Endometrial microvascular endothelial cells (primary cell): ENCODE measurements around the gene DTNBP1. TPM values are rescaled to one million over a fixed set of nuclear protein-coding genes. Genes with fewer than 3 reads are reported as not detected.

Source experiments
- in situ Hi-C: cut with HindIII; loops from 2 replicates; pipeline ENCODE4 v1.10.0; 2017; ENCODE audit warnings: low sequenced_read_pairs, low pct_unique_long_range_greater_than_20kb; ENCODE audit errors: inconsistent ontology term
- total RNA-seq: library from RNA; depleted of rRNA; stranded (reverse); fragments of >200 nt; gene quantifications from one replicate; pipeline ENCODE4 v1.2.3, GENCODE V29; 2015; ENCODE audit errors: inconsistent ontology term

Gene DTNBP1
- total RNA-seq, 1 donor from 2014 or later: 2.0 TPM

DNA sequence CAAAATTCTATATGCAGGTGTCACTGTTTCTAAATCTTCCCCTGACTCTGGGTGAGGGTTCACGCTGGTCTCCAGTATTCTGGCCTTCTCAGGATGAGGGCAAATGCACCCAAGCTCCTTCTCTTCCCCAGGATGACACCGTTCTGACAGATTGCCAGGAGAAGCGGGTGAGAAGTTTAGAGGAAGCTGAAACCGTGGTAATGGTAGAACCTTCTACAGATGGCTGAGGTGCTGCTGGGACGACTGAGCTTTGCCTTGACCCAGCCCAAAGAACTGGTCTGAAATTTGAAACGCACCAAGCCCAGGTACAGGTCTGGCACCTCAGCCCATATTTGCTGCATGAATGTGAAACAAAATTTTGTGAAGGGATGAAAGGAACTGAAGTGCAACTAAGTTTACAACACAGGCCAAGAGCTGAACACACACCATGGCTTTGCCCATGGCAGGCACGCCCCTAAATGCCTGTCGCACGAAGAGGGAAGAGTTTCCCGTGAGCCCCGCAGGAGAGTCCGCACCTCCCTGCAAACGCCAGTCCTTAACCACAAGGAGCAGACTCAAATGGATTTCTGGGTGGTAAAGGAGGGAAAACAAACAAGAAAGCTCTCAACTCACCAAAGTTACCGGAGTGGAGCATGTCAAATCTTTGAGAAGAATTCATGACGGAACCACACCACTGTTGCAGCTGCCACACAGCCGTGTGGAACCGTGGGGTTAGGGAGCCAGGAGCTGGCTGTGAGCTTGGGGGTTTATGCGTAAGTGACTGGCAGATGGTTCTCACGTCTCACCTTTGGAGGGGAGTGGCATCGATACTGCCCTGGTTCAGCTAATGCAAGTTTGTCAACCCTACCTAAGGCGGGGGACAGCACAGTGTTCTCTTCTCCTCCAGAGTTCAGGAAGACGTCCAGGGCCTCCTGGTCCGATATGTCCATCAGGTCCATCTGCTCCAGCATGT, 138.9 kb downstream of the DTNBP1 start:
- in situ Hi-C loops: no loop called here

DNA sequence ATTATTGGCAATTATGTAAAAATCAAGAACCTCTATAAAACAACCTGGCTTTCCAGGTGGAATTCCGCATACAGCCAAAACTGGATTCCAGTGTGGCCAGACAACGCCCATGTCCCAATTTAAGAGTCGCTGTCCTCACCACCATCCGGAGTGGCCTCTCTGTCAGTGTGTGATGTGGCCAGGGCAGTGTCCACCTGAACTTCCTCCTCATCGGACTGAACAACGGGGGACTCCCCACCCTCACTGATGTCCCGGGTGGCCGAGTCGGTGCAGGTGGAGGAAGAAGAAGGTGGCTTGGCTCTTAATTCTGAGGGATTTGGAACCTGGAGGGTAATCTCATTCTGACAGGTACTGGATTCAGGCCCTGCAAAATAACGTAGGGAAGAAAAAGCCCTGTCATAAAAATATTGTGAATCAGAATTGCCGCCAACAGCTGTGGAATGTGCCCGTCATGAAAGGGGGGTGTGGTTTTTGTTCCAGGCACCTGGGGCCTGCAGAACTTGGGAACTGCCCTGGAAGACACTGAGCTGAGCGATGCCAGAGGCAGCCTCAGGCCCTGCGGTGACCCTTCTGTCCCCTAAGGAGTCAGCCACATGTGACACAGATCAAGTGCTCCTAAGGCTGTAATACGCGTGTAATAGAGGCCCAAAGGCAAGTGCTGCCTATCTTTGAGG, 139.8 kb downstream of the DTNBP1 start:
- in situ Hi-C loops: no loop called here

DNA sequence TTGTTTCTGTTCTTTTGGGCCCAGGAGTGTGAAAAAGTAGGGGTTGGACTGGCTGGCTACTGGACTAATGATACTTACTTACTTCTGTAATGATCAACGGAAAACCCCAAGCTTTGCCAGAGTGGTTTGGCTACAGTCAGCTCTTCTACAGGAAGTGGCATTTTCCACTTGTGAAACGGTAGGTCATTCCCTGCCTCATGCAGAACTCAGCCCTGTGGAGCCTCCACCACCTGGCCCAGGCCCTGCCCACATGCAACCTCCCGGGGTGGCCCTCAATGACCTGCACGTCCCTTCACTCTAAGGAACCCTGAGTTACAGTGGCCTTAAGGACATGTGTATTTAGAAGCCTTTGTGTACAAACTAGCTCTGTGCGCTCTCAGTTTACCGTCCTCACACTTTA, 140.4 kb downstream of the DTNBP1 start:
- in situ Hi-C loops: no loop called here

DNA sequence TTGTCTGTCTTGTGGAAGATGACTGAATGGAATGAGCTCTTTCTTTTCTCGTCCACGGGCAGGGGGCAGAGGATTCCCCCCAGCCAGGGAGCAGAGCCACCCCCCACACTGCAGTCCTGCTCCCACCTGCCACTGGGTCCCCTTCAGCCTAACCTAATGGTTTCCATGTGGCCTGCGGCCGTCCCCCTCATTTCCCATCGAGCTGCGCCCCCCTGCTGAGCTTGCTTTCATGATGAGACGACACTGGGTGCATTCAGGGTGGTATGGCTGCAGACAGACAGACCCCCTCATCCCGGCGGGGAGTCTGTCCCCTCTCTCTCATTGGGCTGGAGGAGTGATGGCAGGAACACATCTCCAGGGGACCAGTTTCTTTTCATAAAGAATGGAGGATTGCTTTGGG, 140.8 kb downstream of the DTNBP1 start:
- in situ Hi-C loops: no loop called here

DNA sequence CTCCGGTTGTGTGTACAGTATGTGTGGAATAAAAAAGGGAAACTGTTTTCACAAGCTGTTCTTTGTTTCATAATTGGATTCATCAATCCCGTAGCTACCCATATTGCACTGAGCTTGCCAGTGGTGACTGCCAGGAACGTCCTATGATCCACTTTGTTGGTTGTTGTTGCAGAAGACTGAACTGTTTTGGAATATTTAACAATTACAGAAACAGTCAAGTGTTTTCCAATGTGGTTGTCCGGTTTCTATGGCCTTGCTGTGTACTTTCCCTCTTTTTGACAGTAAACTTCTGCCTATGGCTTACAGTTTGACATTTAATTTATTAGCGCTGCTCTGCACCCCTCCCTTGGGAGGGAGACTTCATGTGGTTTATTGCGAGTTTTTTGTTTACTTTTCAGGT, 141.2 kb downstream of the DTNBP1 start:
- in situ Hi-C loops: no loop called here

DNA sequence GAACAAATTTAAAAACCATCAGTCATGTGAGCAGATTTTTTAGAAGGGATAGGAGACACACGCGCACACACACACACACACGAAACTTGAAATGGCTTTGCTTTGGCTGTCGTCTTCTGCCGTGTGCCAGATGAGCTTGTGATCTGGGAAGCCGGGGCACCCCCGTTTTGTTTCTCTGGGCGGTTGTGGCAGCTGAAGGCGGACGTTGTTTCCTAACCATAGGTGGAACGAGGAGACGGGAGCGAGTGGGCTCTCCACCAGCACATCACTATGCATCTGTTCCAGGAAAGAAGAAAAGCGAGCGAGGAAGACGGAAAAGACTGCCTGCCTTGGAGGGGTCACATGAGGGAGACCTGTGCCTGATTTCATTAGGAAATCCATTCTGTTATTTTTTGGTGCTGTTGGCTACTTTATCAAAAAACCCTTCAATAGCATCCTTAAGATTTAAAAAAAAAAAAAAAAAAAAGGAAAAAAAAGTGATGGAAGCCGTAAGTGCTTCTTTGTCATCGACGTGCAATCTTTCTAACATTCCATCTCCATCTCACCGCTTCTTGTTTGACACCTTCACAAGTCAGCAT, 142.1 kb downstream of the DTNBP1 start:
- in situ Hi-C loops: no loop called here

DNA sequence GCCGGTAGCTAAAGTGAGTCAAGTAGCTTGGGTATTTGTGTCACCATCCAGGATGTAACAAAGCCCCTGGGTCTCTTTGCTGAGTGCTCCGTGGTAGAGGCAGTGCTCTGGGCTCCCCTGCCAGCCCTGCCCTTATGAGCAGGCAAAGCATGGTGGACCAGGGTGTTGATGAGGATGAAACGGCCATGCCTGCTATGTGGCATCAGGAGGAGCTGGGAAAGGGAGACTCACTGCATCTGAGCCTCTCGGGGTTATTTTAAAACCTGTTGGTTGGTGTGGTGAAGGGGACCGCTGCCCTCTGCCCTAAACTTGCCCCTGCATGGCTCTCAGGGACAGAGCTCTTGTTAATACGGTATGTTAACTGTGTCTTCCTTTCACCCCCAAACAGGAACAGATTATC, 143.1 kb downstream of the DTNBP1 start:
- in situ Hi-C loops: no loop called here

DNA sequence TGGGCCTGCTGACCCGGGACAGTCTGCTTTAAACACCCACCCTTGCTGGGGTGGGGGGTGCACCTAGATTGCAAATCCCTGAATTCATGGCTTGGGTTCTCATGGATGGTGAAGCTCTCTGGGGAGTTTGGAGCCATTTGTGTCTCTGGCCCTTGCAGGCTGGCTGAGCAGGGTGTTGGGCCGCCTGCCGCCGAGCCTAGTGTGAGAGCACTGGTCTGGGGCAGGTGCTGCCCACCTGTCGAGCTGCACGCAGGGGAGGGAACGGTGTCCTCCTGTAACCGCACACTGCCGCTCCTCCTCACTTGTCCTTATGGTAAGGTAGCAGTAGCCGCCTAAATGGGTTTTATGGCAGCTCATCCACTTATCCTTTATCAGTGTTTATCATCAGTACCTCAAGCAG, 143.9 kb downstream of the DTNBP1 start:
- in situ Hi-C loops: no loop called here

DNA sequence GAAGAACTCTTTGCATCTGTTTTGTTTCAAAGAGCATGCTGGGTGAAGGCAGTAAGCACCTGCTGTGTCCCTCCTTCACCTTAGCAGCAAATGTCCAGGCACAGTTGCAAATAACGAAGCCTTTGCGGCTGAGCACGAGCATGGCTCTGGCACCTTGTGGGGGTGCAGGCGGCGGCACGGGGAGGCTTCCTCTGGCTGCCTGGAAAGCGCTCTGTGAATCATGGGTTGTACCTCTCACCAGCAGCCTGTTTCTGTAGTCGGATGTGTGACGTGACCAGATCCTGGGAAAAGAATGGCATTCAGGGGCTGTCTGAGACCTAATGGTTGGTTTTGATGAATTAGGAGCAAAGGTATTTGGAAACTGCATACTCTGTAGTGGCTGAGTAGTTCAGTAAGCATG, 144.8 kb downstream of the DTNBP1 start:
- in situ Hi-C loops: no loop called here

DNA sequence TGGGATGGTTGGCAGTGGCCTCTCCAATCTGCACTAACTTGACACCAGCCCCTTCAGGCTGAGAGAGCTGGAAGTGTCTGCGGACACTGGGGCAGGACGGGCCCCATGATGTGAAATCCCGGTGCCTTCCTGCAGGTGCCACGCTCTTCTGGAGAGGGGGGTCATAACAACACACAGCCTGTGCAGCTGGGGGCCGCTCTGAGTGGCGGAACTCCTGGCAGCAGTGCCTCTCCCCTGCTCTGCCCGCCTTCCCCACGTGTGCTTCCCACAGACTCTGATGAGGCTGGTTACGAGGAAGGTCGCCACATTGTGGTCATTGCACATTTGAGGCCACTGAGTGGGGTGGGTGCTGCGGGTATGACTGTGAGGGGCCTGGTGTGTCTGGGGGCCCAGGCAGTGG, 145.2 kb downstream of the DTNBP1 start:
- in situ Hi-C loops: no loop called here

DNA sequence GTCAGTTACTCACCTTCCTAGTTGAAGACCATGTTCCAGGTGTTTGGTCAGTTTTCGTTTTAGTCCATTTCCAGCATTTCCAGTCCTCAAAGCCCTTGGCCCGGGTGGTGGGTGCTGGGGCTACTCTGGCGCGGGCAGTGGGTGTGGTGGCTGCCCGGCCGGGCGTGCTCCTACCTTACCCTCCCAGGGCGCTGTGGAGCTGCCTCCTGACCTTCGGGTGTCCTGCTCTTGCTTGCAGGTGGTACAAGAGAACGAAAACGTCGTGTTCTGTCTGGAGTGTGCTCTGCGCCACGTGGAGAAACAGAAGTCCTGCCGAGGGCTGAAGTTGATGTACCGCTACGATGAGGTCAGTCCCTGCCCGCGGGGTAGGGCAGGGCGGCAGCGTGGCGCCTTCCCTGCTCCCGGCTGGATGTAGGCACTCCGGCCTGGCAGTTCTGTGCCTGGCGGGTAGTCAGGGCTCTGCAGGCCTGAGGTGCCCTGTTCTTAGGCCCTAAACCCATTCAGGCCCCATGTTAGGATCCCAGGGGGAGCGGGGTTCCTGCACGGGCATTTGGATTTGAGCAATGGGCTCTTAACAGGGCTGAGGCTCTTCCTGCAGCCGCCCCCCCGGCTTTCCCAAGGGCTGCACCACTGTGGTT, 145.8 kb downstream of the DTNBP1 start:
- in situ Hi-C loops: no loop called here

DNA sequence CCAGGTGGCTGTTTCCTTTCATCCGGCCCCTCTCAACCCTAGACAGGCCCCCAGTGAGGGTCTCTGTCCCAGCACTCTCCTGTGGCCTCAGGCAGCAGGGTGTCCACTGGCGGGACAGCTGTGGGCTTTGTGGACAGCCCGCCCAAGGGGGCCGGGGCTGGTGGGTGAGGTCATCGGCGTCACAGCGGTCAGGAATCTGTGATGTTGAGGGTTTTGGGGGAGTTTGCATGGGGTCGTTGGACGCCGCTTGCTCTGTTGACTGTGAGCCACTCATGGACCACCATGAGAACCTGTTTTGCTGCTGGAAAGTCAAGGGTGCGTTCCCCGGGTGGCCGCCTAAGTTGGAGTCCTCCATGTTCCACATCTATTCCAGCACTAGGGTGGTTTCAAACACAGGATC, 146.4 kb downstream of the DTNBP1 start:
- in situ Hi-C loops: no loop called here

DNA sequence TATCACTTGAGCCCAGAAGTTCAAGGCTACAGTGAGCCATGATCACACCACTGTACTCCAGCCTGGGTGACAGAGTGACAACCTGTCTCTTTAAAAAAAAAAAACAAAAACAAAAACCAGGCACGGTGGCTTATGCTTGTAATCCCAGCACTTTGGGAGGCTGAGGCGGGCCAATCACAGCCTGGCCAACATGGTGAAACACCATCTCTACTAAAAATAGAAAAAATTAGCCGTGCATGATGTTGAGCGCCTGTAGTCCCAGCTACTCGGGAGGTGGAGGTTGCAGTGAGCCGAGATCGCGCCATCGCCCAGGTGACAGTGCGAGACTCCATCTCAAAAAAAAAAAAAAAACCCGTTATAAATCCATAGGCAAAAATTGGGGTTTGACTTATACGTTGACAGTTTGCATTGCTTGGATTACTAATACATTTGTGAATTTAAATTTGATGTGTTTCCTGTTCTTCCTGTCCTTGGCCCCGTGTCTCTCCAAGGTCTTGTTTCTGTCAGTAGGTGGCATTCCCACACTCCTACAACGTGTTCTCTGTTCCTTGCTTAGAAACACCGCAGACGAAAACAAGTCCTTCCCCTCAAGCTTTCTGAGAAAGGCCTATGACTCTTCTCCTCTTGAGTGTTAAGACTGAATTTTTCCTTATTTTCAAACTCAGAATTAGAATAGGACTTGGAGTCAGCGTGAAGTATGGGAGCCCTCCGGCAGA, 147.0 kb downstream of the DTNBP1 start:
- in situ Hi-C loops: no loop called here

DNA sequence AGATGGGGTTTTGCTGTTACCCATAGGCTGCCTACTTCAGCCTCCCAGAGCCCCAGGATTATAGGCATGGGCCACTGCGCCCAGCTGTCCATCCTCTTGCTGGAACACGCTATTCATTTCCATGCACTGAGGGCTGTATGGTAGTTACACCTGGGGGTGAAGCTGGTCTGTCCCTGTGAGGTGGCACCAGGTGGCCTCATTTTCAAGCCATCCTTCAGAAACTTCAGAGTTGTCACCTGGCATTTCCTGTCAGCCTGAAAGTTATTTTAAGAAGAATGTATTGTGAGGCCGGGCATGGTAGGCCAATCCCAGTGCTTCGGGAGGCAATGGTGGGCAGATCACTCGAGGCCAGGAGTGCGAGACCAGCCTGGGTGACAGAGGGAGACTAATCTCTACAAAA, 147.6 kb downstream of the DTNBP1 start:
- in situ Hi-C loops: no loop called here

DNA sequence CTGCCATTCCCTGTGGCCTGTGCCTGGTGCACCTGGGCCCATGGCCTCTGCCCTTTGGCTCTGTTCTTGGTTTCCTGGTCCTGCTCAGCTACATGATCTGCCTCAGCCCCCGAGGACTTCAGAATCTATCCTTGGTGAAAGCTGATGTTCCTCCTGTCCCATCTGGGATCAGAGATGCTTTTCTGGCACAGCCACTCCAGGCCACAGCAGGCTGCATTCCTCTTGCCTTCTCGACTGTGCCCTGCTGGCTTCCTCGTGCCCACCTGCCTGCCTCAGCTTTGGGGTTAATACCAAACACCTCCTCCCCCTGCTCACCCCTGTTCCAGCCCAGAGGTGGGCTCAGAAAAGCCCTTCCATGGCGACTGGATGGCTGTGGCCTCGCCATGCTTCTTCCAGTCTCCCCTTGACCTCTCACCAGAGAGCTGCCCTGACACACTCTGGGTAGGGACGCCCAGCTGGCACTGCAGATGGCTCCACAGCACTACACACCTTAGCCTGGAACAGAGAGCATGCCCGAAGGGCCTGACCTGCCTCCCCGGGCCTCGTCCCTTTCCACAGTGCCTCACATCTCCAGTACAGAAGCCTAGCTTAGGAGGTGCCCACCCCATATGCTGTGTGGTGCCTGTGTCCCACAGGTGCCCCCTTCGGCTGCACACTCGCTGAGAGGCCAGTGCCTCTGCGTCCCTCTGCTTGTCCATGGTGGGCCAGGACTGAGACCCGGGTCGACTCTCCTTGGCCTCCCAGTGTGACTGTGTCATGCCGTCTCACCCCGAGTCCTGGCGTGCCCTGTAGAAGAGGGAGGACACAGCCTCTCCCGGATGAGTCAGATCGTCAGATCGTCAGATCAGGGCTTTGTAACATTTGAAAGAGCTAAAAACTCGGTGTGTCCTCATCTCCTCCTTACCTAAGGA, 148.8 kb downstream of the DTNBP1 start:
- in situ Hi-C loops: no loop called here

DNA sequence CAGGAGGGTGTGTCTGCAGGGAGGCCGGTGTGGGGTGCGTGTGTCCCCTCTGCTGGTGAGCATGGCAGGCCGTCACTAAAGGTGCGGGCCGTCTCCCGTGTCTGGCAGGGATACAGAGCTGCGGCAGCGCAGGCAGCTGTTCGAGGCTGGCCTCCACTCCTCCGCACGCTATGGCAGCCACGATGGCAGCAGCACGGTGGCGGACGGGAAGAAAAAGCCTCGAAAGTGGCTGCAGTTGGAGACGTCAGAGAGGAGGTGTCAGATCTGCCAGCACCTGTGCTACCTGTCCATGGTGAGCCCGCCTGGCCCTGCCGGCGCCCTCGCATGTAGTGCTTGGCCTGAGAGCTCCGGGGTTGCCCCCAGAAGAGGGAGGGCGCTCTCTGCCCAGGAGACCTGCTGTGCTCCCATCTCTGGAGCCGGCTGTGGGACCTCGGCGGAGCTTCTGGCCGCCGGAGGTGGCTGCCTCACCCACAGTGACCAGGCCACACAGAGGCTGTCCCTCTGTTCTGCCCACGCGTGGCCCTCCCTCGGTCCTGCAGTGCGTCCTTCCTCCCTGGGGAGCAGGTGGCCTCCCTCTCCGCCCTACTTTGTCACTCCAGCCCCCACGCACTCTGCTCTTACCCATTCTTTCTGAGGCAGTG, 149.6 kb downstream of the DTNBP1 start:
- in situ Hi-C loops: no loop called here

DNA sequence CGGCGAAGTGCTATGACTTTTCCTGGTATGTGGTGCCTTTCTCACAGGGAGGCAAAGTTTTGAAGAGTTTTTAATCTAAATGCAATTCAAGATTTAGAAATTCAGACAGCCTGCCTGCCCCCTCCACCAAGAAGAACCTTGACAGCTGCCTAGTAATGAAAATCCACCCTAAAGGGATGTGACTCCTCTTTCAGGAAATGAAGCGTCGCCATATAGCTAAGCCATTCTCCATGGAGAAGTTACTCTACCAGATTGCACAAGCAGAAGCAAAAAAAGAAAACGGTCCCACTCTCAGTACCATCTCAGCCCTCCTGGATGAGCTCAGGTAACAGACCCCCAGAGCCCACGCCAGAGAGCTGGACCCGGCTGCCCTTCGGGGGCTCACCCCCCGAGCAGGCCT, 150.1 kb downstream of the DTNBP1 start:
- in situ Hi-C loops: no loop called here

DNA sequence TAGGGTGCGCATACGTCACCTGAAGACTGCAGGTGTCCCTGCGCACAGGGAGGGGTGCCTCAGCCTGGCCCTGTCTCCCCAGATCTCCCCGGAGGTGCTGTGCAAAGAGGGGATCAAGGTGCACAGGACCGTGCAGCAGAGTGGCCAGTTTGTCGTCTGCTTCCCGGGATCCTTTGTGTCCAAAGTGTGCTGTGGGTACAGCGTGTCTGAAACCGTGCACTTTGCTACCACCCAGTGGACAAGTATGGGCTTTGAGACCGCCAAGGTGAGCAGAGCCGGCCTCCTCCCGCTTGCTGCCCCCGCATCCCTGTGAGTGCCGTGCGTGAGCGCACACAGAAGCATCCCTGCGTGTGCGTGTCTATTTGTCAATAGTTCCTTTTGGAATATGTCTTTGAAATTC, 150.7 kb downstream of the DTNBP1 start:
- in situ Hi-C loops: no loop called here
